KOPT-K1 (cell line): ENCODE measurements around the gene NAA38.

Experiments used
- H3K27ac ChIP-seq: fragments of 200-600 bp; sonication (generic); 2 replicates; pipeline ENCODE4 v1.5.1; 2016; ENCODE audit warnings: antibody characterized with exemption, mild to moderate bottlenecking, low read depth, low read length; ENCODE audit not compliant: poor library complexity, severe bottlenecking
- H3K36me3 ChIP-seq: fragments of 200-600 bp; sonication (generic); 2 replicates; pipeline ENCODE4 v1.5.1; 2017; ENCODE audit warnings: antibody characterized with exemption, mild to moderate bottlenecking, low read length, moderate library complexity; ENCODE audit not compliant: insufficient read depth
- H3K9me3 ChIP-seq: fragments of 200-600 bp; sonication (generic); 2 replicates; pipeline ENCODE4 v1.5.1; 2017; ENCODE audit warnings: antibody characterized with exemption, low read length, mild to moderate bottlenecking; ENCODE audit not compliant: insufficient read depth, poor library complexity, severe bottlenecking

Gene NAA38

DNA sequence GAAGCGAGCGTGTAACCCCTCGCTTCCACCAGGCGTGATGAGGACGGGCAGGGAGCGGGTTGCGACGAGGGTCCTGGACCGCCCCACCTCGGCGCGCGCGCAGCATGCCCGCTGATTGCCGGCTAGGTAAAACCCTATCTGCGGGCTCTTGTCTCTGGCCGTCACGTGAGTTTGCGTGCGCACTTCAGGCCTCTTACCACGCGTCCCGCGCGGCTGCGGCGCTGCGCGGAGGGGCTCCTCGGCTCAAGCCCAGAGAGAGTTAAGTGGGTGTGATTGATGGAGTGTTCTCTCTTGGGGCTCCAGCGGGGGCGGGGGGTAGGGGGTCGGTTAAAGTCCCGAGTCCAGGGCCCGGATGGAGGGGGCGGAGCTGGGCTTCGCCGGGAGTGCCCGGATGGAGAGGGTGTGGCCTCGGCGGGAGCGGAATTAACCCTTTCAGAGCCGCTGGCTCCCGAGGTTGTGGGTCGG, 15.4 kb downstream of the NAA38 start:
- H3K27ac ChIP-seq = peak overlapping the region; percentile 64
- peaks cover 25% of the 10 kb centered on the region for H3K36me3 ChIP-seq
- no peaks in the 10 kb centered on the region for H3K9me3 ChIP-seq

DNA sequence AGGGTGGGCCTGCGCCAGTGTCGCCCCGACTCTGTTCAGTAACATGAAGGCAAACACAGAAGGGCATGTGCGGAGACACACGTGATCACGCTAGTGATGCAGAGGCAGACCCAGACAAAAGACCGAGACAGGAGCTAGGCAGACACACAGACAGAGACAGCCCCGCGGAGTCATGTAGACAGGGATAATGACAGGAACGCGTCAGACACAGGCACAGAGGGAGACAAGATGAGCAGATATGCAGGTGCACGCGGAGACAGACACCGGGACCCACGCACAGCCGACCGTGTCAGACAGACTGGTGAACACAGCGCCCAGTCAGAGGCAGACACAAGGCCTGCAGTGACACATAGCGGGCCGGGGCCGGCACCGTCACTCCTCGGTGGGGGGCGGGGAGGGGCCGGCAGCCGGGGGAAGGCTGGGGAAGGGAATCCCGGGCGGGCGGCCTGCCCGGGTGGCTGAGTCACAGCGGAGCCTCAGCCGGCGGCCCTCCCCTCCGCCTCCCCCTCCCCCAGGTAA, 15.9 kb downstream of the NAA38 start:
- Histone ChIP-seq H3K27ac (peak overlapping the region; percentile 64), H3K36me3 (peaks cover 20% of the 10 kb centered on the region), H3K9me3 (no peaks in the 10 kb centered on the region)

DNA sequence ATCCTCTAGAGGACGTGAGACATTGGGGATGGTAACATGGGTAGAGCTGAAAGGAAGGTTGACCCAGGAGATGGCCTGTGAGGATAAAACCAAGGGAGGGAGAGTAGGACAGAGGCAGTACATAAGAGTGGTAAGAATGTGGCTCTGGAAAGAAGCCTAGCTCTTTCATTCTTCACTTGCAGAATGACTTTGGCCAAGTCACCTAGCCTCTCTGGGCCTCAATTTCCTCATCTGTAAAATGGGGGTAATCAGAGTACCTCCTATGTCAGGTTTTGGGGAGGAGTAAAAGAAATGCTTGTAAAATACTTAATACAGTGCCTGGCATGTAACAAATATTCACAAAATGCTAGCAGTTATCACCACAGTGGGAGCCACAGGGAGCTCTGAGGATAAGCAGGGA, 16.5 kb downstream of the NAA38 start:
- H3K9me3 ChIP-seq = no peaks in the 10 kb centered on the region
- H3K27ac ChIP-seq = no peak overlapping the region
- H3K36me3 ChIP-seq = 0 out of 2 replicates have a peak, but pooled peaks cover 14% of the 10 kb centered on the region

DNA sequence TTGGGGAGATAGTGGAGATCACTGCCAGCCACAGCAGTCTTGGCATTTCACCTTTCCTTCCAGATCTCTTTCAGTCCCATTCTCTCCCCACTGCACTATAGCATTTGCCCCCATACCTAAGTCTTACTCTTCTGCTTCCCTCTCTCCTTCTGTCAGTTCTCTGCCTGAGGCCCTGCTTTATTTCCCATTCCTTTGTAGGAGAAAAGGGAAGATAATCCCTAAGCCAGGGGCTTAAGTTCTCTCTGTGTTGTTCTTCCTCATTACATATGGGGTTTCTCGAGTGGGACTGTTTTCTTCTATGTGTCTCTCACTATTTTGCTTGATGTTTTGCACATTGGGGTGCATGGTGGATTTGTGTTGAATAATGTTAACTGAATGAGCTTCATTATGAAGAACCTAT, 16.9 kb downstream of the NAA38 start:
- 0 out of 2 replicates have a peak, but pooled peaks cover 10% of the 10 kb centered on the region for H3K36me3 ChIP-seq
- no peaks in the 10 kb centered on the region for H3K9me3 ChIP-seq

DNA sequence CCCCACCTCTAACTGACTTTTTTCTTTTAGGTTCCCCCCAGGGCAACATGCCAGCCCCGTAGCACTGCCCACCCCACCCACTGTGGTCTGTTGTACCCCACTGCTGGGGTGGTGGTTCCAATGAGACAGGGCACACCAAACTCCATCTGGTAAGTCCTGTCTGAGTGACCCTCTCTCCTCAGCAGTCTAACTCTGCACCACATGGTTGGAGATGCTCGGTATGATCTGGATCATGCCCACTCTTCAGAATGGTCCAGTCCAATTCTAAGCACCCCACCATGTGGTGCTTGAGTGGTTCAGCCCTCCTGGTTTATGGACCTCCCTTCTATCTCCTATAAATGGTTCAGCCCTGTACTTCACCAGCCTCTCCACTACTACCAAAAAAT, 17.5 kb downstream of the NAA38 start:
- Histone ChIP-seq H3K27ac (no peak overlapping the region), H3K36me3 (0 out of 2 replicates have a peak, but pooled peaks cover 6% of the 10 kb centered on the region), H3K9me3 (no peaks in the 10 kb centered on the region)

More for the DNA sequence above, 16.9 kb downstream of the NAA38 start:
- no peak overlapping the region for H3K27ac ChIP-seq

DNA sequence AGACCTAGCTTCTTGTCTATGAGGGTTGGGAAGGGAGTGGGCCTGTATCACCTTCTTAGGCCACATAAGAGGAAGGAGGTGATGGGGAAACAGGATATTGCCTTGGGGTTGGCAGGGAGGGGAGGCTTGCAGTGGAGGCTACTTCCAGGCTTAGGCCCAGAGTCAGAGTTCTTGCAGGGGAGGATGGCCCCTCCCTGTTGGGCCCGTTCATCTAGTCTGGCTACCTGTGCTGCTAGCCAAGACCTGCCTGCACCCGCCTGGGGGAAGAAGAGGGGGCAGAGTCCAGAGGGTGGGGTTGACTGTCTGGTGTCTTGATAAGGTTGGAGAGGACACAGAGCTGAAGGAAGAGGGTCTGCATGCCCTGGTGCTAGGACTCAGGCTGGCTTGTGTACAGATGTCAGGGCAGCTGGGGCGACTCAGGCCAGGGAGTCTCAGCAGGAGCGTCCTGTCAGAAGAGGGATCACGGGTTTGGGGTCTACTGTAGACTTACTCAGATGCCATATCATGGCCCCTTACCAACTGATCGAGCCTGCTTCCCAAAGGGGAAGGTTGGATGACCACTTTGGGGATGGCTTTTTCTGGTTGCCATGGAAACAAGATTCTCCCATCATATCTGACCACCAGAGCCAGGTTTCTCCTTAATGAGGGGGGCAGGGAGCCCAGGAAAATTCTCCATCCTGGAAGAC, 18.0 kb downstream of the NAA38 start:
- H3K27ac ChIP-seq = peak overlapping the region; percentile 17
- H3K9me3 ChIP-seq = no peaks in the 10 kb centered on the region
- H3K36me3 ChIP-seq = 0 out of 2 replicates have a peak, but pooled peaks cover 6% of the 10 kb centered on the region

DNA sequence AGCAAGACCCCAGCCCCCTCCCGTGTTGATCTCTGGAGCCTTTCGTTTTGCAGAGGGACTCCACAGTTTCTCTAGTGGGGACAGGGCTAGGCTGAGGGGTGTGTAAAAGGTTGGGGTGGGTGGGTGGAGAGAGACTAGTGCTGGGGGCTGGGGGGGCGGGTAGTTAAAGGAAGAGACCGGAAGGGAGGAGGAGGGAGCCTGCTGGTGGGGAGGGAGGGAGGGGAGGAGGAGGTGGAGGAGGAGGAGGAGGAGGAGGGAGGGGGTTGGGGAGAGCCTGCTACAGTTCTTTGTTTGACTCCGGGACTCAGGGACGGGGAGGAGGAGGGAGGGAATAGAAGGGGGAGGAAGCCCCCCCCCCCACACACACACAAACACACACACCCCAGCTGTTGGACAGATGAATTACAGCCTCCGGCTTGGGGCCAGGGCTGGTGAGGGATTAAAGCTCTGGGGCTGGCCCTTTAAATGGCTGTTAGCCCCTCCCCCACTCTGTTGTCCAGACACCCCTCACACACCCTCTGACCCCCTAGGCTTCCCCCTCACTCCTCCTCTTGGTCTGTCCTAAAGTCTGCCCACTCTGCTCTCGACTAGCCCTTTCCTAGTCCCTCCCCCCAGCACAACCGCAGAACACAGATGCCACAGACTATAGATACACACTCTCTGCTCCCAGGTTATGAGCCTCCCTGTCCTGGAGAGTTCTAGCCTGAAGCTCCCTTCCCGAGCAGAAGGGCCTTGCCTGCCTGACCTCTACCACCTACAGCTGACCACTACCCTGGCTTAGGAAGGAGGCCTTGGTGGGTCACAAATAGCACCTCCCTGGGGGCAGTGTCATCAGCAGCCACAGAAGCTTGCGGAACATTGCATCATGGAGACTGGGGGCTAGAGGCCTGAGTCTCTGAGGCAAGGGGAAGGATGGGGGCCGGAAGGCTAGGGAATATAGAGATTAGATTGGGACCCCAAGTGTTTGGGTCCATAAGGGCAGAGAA, 19.0 kb downstream of the NAA38 start:
- Histone ChIP-seq H3K9me3 (no peaks in the 10 kb centered on the region), H3K27ac (peak overlapping the region; percentile 88), H3K36me3 (0 out of 2 replicates have a peak, but pooled peaks cover 6% of the 10 kb centered on the region)

DNA sequence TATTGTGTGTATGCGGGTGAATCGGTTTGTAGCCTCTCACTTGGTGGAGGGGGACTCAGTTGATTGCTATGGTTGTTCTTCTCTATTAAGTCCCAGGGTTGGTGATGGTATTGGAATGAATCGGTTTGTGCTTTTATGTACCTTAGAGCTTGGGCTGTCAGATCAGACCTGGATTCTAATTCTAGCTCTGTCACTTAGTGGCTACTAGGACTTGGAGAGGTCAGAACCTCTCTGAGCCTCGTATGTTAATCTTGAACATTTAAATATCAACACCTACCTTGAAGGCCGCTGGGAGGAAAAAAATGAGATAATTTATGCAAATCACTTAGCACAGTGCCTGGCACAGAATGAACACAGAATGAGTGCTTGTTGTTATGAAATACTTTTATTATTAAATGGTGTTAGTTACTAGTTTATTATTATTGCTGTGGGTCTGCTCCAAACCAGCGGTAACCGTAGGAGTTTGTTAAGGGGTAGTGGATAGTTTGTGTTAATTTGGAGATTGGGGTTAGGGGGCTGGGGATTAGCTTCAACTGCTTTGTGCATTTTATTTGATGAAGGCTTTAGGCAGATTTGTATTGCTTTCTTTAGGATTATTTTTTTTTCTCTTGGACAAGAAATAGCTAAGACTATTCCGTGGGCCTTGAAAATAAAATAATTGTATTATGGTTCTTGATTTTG, 19.8 kb downstream of the NAA38 start:
- Histone ChIP-seq H3K36me3 (0 out of 2 replicates have a peak, but pooled peaks cover 6% of the 10 kb centered on the region), H3K27ac (peak overlapping the region; percentile 88), H3K9me3 (no peaks in the 10 kb centered on the region)

DNA sequence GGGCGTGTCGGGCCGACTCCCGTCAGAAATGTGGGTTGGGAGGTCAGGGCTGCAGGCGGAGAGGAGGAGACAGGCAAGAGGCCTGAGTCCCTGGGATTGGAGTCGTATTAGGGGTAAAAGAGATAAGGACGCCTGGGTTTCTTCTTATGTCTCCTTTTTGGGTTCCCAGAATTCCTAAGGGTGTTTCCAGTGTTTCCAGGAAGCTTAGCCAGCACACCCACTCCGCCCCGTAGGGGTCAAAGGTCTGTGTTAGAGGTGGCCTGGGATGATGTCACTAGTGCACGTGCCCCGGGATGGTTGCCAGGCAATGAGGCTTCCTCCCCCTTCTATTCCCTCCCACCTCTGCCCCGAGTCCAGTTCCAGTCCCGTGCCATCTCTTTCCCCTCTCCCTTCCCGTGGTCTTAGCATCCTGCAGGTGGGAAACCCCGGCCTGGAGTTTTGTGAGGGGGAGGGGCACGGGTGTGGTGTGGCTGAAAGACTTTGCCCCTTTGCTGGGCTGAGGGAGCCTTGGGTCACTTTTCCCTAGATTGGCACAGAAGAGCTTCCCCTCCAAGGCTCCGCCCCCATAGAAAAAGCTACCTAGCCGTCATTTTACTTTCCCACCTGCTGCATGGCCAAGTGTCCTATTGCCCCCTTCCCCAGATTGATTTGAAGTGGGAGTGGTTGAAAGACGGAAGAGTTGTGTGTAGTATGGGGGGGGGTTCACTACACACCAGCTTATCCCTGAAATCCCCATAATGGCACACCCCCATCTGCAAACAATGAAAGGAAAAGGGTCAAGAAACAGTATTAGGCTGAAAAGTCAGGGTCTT, 20.6 kb downstream of the NAA38 start:
- Histone ChIP-seq H3K27ac (peak overlapping the region; percentile 88), H3K36me3 (0 out of 2 replicates have a peak, but pooled peaks cover 6% of the 10 kb centered on the region), H3K9me3 (no peaks in the 10 kb centered on the region)

DNA sequence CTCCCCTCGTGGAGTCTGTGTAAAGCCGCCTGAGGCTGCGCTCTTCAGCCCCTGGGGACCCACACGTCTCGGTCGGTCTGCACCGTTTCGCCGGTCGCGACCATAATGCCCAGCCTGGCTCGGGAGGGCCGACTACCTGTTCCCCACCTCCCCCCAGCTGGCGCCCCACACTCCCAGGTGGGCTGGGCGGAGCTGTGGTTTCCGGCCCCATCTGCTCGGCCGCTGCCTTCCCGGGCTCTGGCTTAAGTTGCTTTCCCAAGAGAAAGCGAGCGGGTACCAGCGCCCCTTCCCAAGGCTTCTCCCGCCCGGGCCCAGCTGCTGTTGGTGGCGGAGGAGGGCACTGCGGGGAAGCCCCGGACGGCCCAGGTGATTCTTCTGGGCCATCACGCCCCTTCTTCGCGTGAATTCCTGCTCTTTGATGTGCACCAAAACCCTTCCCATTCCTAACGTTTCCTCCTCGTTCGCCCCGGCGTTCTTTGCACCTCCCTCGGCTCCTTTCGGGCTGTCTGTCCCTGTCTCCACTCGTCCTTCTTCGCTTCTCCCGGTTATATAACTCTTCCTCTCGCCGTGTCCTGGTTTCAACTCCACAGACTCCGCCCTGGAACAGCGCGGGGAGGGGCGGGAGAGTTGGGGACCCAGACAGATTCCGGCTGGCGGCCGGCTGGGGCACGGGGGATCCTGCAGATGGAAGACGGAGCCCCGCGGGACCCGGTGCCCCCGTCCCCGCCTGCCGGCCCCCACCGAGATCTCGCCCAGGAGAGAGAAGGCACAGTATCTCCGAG, 21.4 kb downstream of the NAA38 start:
- 0 out of 2 replicates have a peak, but pooled peaks cover 6% of the 10 kb centered on the region for H3K36me3 ChIP-seq
- no peaks in the 10 kb centered on the region for H3K9me3 ChIP-seq
- peak overlapping the region; percentile 88 for H3K27ac ChIP-seq

DNA sequence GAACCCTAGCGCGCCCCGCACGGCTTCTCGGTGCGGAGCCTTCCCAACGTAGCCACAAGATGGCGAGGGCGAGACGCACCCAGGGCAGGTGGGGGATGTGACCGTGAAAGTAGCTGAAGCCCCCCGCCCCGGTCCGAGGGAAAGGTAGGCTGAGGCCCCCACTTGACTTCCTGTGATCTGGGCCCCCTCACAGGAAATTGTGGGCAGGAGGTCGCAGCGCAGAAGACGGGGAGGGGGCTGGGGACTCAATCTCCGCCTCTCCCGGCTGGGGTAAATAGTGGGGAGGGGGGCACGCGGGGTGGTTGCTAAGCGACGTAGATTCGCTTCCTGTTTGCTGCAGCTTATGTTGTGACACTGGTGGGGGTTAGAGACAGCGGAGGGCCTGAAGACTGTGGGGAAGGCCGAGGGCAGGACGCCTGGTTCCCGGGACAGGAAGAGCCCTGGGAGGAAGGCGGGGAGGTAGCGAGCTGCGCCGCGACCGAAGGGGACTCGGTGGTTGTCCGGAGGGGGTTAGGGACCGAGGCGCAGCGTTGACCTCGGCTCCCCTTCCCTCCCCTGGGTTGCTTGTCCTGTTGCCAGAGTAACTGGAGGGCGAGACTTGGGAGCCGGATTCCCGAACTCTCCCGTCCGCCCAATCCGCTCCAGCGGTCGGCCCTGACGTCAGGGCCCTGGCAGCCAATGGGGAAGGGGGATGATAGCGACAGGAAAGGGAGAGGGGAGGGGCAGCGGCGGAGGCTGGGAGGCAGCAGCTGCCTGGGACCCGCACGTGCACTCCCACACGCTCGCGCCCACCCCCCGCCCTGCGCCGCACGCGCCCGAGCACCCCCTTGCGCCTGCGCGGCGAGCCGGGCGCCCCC, 22.2 kb downstream of the NAA38 start:
- Histone ChIP-seq H3K9me3 (no peaks in the 10 kb centered on the region), H3K27ac (peak overlapping the region; percentile 88), H3K36me3 (no peaks in the 10 kb centered on the region)

DNA sequence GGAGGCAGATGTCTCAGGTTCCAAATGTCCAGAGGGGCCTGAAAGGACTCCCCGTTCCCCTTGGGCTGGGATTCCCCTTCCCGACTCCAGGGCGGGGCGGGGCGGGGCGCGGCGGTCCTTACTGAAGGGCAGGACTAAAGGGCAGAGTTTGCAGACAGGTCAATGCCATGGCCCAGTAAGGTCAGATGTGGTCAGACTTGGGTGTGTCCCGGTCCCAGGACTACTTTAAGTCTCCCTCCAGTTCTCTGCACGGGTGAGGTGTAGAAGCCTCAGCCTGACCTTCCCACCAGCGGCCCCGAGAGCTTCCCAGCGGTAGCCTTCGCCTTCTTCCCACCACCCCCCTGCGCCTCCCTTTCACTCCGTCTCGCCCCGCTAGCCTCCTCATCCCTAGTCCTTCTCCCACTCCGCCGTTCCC, 22.8 kb downstream of the NAA38 start:
- Histone ChIP-seq H3K36me3 (no peaks in the 10 kb centered on the region), H3K27ac (peak overlapping the region; percentile 88), H3K9me3 (no peaks in the 10 kb centered on the region)
